Islet precursor cell (in vitro differentiated cells): Measurements from ENCODE around the gene MAP2K5.
A peak's percentile ranks its signal among the peaks of the same experiment; 100 is the strongest.

Source experiments
- DNase-seq: peaks from one replicate; pipeline ENCODE4 v3.0.0-alpha.2; 2018

Gene MAP2K5

GRCh38 chr15:67813104-67813634 is 270.7 kb downstream of the MAP2K5 start:
- DNase-seq: peak; percentile 37

DNA sequence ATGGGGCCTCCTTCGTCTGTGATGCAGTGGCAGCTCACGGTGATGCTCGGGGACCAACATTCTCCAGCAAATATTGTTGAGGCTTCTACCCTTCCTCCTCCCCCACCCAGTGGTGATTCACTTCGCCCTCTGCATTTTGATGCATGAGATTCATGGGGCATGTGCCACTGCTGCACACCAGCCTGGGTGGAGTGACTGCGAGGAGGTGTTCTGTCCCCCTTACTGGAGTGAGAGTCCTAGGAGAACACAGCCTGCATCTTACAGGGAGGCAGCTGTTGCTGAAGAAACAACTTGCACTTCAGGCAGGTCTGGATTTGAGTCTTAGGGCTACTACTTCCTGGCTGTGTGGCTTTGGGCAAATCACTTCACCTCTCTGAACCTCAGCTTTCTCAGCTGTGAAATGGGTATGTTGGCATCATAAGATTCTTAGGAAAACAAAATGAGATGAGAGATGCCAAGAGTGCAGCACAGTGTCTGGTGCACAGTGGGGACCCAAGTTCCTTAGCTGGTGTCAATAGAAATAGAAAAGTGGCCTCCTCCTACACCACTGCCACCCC is 272.6 kb downstream of the MAP2K5 start:
- no peak for DNase-seq

DNA sequence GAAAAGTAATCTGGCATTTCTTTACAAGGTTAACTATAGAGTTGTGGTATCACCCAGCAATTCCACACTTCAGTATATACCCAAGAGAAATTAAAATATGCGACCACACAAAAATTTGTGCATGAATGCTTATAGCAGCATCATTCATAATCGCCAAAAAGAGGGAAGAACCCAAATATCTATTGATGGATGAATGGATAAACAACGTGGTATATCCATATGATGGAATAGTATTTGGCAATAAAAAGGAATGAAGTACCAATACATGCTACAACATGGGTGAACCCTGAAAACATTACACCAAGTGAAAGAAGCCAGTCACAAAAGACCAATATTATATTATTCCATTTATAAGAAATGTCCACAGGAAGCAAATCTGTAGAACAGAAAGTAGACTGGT is 274.2 kb downstream of the MAP2K5 start:
- no peak for DNase-seq

DNA sequence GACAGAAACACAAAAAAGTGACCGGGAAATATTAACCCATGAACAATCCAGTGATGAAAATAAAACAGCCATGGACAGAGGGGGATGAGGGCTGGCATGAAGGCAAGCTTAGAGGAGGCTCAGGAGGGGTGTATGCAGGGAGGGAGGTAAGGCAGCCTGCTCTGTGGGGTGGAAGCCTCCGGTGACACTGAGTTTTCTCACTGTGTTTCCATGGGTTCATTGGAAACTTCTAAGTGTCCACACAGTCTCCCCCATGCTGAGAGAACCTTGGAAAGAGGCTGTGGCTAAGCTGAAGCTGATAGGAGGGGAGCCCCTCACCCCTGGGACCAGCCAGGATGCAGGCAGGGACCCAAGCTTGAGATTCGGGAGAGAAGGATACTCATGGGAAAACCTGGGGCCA is 276.0 kb downstream of the MAP2K5 start:
- no peak for DNase-seq

GRCh38 chr15:67819636-67820035 is 277.1 kb downstream of the MAP2K5 start:
- no peak for DNase-seq

DNA sequence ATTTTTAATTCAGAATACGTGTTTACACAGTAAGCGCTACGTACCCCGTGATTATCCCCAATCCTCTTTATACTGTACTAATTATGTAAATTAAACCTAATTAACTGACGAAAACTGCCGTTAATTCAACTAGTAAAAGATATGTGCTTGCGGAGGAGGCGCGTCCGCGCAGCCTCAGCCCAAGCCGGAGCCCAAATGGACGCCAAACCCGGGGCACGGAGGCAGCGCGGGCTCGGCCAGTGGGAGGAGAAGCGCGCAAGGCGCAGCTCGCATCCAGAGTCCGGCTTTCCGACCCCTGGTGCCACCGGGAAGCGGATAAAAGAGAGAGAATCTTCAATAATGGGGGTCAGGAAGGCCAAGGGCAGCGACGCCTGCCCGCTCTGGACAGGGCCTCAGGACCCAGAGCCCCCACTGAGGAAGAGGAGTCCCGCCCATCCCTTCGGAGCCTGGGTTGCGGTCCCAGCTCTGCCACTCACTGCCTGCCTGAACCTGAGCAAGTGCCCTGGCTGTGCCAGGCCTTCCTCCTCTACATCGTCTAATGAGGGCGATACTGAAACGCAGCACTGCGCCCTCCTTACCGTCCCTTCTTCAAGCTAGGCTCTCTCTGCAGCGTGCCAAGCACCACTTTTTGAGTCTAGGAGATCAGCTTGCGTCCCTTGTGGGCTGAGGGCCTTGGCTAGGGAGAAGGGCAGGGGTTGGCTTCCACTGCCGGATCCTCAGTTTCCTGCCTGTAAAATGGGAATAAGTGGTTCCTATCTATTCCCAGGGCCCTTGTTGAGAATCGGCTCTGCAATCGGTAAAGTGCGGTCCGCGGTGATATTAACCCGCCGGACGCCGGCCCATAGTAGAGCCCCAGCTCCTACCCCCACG is 277.9 kb downstream of the MAP2K5 start:
- DNase-seq: no peak

GRCh38 chr15:67820992-67821783 is 278.7 kb downstream of the MAP2K5 start:
- peak; percentile 85 for DNase-seq

DNA sequence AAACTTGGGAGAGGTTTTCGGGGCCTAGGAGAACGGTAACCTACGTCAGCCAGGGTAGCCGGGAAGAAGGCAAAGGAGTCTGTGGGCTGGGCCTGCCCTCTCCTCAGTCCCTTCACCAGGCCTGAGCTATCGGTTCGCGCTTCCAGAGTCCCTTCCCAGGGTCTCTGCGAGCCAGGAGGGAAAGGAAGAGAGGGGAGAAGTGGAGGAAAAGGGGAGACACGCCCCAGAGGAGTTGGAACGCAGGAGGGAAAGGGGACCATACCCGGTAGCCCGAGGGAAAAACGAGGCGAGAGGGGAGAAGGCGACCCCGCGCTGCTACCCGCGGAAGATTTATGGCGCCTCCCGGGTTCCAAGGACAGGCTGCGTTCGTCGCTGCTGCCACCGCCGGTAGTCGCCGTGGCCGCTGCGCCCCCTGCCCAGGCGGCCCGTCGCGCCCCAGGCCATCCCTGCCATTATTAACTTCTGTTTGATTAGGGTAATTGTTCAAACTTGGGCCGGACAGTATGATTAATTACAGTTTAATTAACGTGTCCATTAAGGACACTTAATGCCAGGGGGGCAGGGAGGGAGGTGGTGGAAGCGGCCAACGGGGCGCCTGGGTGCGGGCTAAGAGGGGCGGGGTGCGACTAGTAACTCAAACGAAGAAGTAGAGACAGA is 279.4 kb downstream of the MAP2K5 start:
- no peak for DNase-seq

GRCh38 chr15:67822537-67823313 is 280.2 kb downstream of the MAP2K5 start:
- DNase-seq: no peak

DNA sequence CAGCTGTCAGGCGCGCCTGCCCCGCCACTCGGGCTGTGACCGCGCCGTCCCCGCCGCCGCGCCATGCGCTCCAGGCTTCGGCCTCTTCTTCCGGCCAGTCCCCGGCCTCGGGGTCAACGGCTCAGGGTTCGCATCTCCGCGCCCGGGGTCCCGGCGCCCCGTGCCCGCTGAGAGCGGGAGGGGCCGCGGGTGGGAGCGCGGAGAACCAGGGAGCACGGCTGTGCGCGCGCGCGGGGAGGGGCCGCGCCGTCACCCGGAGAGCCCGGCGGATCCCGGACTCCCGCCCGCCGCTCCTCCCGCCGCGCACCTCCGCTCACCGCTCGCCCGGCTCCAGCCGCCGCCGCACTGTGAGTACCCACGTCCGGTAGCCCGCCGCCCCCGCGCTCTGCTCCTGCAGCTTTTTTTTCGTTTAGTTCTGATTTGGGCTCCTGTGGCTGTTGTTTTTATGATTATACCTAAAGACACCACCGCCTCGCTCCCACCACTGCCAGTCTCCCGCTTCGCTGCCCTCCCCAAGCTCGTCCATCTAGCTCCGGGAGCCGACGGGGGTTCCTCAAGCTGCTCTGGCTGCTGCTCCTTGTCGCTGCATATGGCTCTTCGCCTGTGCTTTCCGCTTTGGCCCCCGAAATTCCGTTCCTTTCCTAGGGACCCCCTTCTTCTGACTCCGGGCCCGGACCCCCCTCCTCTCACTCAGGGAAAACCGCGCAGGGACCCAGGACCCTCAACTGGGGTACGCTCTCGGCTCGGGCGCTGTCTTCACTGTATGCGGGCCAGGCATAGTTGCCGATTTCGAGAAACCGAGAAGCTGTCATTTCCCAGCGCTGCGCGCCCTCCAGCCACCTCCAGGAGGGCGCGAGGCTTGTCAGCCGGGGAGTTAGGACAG is 281.1 kb downstream of the MAP2K5 start:
- DNase-seq: no peak

GRCh38 chr15:67824197-67824968 is 281.9 kb downstream of the MAP2K5 start:
- no peak for DNase-seq

- no peak for DNase-seq
Measured at GRCh38 chr15:67824976-67825880, 282.7 kb downstream of the MAP2K5 start, which contains the start of gene SKOR1. TSS of gene SKOR1 (plus strand) at chr15:67825509. CDS start at chr15:67825603, 94 bp downstream.

DNA sequence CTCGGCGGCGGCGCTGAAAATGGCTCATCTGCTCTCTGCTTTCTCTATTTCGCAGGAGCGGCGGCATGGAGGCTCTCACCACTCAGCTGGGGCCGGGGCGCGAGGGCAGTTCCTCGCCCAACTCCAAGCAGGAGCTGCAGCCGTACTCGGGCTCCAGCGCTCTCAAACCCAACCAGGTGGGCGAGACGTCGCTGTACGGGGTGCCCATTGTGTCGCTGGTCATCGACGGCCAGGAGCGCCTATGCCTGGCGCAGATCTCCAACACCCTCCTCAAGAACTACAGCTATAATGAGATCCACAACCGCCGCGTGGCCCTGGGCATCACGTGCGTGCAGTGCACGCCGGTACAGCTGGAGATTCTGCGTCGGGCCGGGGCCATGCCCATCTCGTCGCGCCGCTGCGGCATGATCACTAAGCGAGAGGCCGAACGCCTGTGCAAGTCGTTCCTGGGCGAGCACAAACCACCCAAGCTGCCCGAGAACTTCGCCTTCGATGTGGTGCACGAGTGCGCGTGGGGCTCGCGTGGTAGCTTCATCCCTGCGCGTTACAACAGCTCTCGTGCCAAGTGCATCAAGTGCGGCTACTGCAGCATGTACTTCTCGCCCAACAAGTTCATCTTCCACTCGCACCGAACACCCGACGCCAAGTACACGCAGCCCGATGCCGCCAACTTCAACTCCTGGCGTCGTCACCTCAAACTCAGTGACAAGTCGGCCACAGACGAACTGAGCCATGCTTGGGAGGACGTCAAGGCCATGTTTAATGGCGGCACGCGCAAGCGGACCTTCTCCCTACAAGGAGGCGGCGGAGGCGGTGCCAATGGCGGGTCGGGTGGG is 283.6 kb downstream of the MAP2K5 start:
- DNase-seq: no peak

DNA sequence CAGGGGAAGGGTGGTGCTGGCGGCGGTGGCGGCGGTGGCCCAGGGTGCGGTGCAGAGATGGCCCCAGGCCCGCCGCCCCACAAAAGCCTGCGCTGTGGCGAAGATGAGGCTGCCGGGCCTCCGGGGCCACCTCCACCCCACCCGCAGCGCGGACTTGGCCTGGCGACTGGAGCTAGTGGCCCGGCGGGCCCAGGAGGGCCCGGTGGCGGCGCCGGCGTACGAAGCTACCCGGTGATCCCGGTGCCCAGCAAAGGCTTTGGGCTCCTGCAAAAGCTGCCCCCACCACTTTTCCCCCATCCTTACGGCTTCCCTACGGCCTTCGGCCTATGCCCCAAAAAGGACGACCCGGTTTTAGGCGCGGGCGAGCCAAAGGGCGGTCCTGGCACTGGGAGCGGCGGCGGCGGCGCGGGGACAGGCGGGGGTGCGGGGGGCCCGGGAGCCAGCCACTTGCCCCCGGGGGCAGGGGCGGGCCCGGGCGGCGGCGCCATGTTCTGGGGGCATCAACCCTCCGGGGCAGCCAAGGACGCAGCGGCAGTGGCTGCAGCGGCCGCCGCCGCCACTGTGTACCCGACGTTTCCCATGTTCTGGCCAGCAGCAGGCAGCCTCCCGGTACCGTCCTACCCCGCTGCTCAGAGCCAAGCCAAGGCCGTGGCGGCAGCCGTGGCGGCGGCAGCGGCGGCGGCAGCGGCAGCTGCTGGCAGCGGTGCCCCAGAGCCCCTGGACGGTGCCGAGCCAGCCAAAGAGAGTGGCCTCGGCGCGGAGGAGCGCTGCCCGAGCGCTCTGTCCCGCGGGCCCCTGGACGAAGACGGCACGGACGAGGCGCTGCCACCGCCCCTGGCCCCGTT is 284.4 kb downstream of the MAP2K5 start:
- no peak for DNase-seq

DNA sequence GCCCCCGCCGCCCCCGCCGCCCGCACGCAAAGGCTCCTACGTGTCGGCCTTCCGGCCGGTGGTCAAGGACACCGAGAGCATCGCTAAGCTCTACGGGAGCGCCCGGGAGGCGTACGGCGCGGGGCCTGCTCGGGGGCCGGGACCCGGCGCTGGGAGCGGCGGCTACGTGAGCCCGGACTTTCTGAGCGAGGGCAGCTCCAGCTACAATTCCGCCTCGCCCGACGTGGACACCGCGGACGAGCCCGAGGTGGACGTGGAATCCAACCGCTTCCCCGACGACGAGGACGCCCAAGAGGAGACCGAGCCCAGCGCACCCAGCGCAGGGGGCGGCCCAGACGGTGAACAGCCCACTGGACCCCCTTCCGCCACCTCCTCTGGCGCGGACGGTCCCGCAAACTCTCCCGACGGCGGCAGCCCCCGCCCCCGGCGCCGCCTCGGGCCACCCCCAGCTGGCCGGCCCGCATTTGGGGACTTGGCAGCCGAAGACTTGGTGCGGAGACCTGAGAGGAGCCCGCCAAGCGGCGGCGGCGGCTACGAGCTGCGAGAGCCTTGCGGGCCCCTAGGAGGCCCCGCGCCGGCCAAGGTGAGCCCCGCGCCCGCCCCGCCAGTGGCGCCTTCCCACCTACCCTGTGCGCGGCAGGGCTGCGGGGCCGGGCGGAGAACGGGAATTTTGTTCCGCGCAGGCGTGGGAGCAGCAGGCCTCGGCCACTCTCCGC is 285.2 kb downstream of the MAP2K5 start:
- DNase-seq: no peak

- no peak for DNase-seq
Measured at GRCh38 chr15:67828278-67828968, 285.9 kb downstream of the MAP2K5 start.
